ENCODE results near the gene KIDINS220. TPM values are rescaled to one million over a fixed set of nuclear protein-coding genes. Genes with fewer than 3 reads are reported as not detected.

KIDINS220 gene
- total and polyA plus RNA-seq, 9 of the 15 experiments (the other 6 are each of a cell fraction or from before 2014, with no cell fraction given), result 15.2 to 48.0 (median 34.4) TPM

DNA sequence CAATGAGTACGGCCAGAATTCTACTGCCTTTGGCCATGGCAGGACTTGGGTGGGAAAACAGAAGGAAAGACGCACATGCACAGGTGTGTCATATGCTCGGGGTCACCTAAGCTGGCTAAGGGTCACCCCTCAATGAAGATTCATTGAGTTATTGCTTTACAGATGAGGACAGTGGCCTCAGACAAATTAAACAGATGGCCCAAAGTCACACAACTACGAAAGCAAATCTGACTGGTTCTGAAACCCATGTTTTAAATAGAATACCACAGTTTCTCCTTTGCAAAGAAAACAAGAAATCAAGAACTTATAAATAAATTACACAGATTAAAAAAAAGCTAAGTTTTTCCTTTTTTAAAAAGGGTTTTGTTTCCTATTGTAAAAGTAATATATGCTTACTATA is 85.0 kb downstream of the KIDINS220 start (continued):
- TF ChIP-seq, protein P1, sequence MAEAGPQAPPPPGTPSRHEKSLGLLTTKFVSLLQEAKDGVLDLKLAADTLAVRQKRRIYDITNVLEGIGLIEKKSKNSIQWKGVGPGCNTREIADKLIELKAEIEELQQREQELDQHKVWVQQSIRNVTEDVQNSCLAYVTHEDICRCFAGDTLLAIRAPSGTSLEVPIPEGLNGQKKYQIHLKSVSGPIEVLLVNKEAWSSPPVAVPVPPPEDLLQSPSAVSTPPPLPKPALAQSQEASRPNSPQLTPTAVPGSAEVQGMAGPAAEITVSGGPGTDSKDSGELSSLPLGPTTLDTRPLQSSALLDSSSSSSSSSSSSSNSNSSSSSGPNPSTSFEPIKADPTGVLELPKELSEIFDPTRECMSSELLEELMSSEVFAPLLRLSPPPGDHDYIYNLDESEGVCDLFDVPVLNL (CRISPR knock-in tag; IDR thresholded peaks at IDR 0.05; ENCODE audit: low read depth), result no peak
- TF ChIP-seq CHCHD3 (CRISPR knock-in tag; IDR thresholded peaks at IDR 0.05), result no peak
- TF ChIP-seq ZFP36 (IDR thresholded peaks at IDR 0.05; ENCODE audit: low read depth, low read length, partially characterized antibody), result no peak
- TF ChIP-seq ESRRB (CRISPR knock-in tag; IDR thresholded peaks at IDR 0.05; ENCODE audit: borderline replicate concordance), result no peak
- no peak for TF ChIP-seq NCOA4 (IDR thresholded peaks at IDR 0.05; ENCODE audit: partially characterized antibody)

DNA sequence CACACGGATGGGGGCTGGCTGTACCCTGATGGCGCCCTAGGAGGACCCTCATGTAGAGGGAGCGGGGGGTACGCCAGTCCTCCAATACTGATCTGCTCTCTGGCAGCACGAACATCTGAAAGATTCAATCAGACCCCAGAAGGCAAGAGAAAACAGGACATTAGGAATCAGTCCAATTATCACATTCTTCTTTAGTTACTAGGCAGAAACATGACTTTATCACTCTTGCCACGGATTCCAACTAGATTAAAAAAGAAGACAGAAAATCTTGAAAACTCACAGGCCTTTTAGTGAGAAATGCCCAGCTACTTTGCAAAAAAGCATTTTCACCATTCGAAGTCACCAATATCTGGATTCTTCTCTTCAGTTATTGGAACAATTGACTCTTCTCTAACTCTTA is 87.2 kb downstream of the KIDINS220 start:
- Histone ChIP-seq H3K27ac (ENCODE audit: extremely low read depth, low read depth, low read length) (no peak overlapping the region), H3K4me1 (replicated peaks in 1 of 2; ENCODE audit: control insufficient read depth in 2 of 2, insufficient read depth in 2 of 2, low read length in 2 of 2) (no peaks in the 10 kb centered on the region), H3K79me2 (ENCODE audit: control insufficient read depth, insufficient read depth, low read length) (no peaks in the 10 kb centered on the region), H4K20me1 (replicated peaks; ENCODE audit: control insufficient read depth, insufficient read depth, low read length) (no peaks in the 10 kb centered on the region), H3K36me3 (ENCODE audit: control insufficient read depth, insufficient read depth, low read length) (peaks cover 36% of the 10 kb centered on the region), H3K4me3 (no peak overlapping the region), H3K9me1 (ENCODE audit: control insufficient read depth, insufficient read depth, low read length) (no peaks in the 10 kb centered on the region), H3K27me3 (ENCODE audit: control insufficient read depth in 2 of 2, insufficient read depth in 2 of 2, low read length in 2 of 2) (no peaks in the 10 kb centered on the region), H2AFZ (ENCODE audit: low read depth, low read length) (no peak overlapping the region), H3K9ac (ENCODE audit: insufficient read depth in 1 of 2, low read depth in 2 of 2, low read length in 2 of 2) (no peak overlapping the region), H3K4me2 (ENCODE audit: insufficient read depth, low read length) (no peak overlapping the region), H3K9me3 (replicated peaks; ENCODE audit: control insufficient read depth, insufficient read depth, low read depth, low read length) (no peaks in the 10 kb centered on the region)
- FAIRE-seq (no peak), ATAC-seq (no peak), DNase-seq (ENCODE audit: extremely low read depth in 1 of 4, low spot score in 3 of 4) (no peak)
- POLR2A ChIA-PET, result no interaction called here
- intact Hi-C loops (cut with micrococcal nuclease) (no loop called here), in situ Hi-C loops (cut with MboI) (no loop called here)
- WGBS (ENCODE audit: insufficient coverage, low coverage, missing lambda C conversion rate), result 86% methylated on average over 7 of the region's 7 CpGs
- no TSS peak for BruUV-seq (replicated peaks)
- CTCF ChIA-PET (ENCODE audit: low intra/inter-chr PET ratio), result no interaction called here
- TF ChIP-seq CBFB (CRISPR knock-in tag; IDR thresholded peaks at IDR 0.05), result no peak
- TF ChIP-seq, protein P2, sequence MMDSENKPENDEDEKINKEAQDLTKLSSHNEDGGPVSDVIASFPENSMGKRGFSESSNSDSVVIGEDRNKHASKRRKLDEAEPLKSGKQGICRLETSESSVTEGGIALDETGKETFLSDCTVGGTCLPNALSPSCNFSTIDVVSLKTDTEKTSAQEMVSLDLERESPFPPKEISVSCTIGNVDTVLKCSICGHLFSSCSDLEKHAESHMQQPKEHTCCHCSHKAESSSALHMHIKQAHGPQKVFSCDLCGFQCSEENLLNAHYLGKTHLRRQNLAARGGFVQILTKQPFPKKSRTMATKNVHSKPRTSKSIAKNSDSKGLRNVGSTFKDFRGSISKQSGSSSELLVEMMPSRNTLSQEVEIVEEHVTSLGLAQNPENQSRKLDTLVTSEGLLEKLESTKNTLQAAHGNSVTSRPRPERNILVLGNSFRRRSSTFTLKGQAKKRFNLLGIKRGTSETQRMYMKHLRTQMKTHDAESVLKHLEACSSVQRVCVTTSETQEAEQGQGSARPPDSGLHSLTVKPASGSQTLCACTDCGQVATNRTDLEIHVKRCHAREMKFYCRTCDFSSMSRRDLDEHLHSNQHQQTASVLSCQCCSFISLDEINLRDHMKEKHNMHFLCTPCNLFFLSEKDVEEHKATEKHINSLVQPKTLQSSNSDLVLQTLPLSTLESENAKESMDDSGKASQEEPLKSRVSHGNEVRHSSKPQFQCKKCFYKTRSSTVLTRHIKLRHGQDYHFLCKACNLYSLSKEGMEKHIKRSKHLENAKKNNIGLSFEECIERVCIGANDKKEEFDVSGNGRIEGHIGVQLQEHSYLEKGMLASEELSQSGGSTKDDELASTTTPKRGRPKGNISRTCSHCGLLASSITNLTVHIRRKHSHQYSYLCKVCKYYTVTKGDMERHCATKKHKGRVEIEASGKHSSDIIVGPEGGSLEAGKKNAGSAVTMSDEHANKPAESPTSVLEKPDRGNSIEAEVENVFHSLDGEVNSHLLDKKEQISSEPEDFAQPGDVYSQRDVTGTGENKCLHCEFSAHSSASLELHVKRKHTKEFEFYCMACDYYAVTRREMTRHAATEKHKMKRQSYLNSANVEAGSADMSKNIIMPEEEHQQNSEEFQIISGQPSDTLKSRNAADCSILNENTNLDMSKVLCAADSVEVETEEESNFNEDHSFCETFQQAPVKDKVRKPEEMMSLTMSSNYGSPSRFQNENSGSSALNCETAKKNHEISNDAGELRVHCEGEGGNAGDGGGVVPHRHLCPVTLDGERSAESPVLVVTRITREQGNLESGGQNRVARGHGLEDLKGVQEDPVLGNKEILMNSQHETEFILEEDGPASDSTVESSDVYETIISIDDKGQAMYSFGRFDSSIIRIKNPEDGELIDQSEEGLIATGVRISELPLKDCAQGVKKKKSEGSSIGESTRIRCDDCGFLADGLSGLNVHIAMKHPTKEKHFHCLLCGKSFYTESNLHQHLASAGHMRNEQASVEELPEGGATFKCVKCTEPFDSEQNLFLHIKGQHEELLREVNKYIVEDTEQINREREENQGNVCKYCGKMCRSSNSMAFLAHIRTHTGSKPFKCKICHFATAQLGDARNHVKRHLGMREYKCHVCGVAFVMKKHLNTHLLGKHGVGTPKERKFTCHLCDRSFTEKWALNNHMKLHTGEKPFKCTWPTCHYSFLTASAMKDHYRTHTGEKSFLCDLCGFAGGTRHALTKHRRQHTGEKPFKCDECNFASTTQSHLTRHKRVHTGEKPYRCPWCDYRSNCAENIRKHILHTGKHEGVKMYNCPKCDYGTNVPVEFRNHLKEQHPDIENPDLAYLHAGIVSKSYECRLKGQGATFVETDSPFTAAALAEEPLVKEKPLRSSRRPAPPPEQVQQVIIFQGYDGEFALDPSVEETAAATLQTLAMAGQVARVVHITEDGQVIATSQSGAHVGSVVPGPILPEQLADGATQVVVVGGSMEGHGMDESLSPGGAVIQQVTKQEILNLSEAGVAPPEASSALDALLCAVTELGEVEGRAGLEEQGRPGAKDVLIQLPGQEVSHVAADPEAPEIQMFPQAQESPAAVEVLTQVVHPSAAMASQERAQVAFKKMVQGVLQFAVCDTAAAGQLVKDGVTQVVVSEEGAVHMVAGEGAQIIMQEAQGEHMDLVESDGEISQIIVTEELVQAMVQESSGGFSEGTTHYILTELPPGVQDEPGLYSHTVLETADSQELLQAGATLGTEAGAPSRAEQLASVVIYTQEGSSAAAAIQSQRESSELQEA (IDR thresholded peaks at IDR 0.05; ENCODE audit: low read depth), result no peak
- TF ChIP-seq GATA2 (CRISPR knock-in tag; IDR thresholded peaks at IDR 0.05), result no peak
- TF ChIP-seq ZNF695 (CRISPR knock-in tag; IDR thresholded peaks at IDR 0.05), result no peak
- TF ChIP-seq, protein P3, sequence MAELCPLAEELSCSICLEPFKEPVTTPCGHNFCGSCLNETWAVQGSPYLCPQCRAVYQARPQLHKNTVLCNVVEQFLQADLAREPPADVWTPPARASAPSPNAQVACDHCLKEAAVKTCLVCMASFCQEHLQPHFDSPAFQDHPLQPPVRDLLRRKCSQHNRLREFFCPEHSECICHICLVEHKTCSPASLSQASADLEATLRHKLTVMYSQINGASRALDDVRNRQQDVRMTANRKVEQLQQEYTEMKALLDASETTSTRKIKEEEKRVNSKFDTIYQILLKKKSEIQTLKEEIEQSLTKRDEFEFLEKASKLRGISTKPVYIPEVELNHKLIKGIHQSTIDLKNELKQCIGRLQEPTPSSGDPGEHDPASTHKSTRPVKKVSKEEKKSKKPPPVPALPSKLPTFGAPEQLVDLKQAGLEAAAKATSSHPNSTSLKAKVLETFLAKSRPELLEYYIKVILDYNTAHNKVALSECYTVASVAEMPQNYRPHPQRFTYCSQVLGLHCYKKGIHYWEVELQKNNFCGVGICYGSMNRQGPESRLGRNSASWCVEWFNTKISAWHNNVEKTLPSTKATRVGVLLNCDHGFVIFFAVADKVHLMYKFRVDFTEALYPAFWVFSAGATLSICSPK (IDR thresholded peaks at IDR 0.05; ENCODE audit: borderline replicate concordance), result no peak

All from K562 (cell line).